ENCODE data around the gene SH3RF3. TPM values are rescaled to one million over a fixed set of nuclear protein-coding genes. Genes with fewer than 3 reads are reported as not detected.

Gene SH3RF3
- total and polyA plus RNA-seq, 9 of the 15 experiments (the other 6 are each of a cell fraction or from before 2014, with no cell fraction given) = 0.02 TPM; not detected in 8

DNA sequence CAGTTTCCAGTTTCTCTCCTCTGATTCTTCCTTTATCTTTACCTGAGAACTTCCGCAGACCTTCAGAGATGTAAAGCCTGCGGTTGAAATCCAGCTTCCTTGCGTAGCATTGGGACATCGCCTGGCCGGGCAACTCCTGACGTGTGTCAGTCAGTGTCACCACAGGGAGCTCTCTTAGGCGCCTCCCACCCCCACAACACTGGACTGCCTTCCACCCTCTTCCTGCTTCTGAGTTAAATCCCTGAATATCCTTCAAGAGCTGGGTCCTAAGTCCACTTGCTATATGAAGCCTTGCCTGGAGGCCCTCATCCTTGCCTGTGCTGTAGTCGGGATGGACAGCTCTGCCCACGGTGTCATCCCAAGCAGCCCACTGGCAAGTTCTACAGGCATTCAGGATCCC lies 305.3 kb downstream of the SH3RF3 start:
- no peak overlapping the region for H3K9ac ChIP-seq (ENCODE audit: insufficient read depth in 1 of 2, low read depth in 2 of 2, low read length in 2 of 2)
- H3K36me3 ChIP-seq (ENCODE audit: control insufficient read depth, insufficient read depth, low read length) = no peaks in the 10 kb centered on the region
- in situ Hi-C loops (cut with MboI) = no loop called here
- CTCF ChIA-PET (ENCODE audit: low intra/inter-chr PET ratio) = no interaction called here
- H3K79me2 ChIP-seq (ENCODE audit: control insufficient read depth, insufficient read depth, low read length) = no peaks in the 10 kb centered on the region
- DNase-seq (ENCODE audit: extremely low read depth in 1 of 4, low spot score in 3 of 4) (no peak), ATAC-seq (no peak), FAIRE-seq (no peak)
- no peak overlapping the region for H3K4me3 ChIP-seq
- no peak overlapping the region for H2AFZ ChIP-seq (ENCODE audit: low read depth, low read length)
- no peaks in the 10 kb centered on the region; the same call in 1 of the 2 replicates for H4K20me1 ChIP-seq (replicated peaks; ENCODE audit: control insufficient read depth, insufficient read depth, low read length)
- H3K9me1 ChIP-seq (ENCODE audit: control insufficient read depth, insufficient read depth, low read length) = no peaks in the 10 kb centered on the region
- no peaks in the 10 kb centered on the region for H3K4me1 ChIP-seq (replicated peaks in 1 of 2; ENCODE audit: control insufficient read depth in 2 of 2, insufficient read depth in 2 of 2, low read length in 2 of 2)
- BruUV-seq (replicated peaks) = no TSS peak
- no peak overlapping the region for H3K4me2 ChIP-seq (ENCODE audit: insufficient read depth, low read length)
- POLR2A ChIA-PET = no interaction called here
- H3K27me3 ChIP-seq (ENCODE audit: control insufficient read depth in 2 of 2, insufficient read depth in 2 of 2, low read length in 2 of 2) = peaks cover 4 to 55% of the 10 kb centered on the region in 2 experiments; a peak in 4 of 5 replicates
- H3K9me3 ChIP-seq (replicated peaks; ENCODE audit: control insufficient read depth, insufficient read depth, low read depth, low read length) = no peaks in the 10 kb centered on the region
- H3K27ac ChIP-seq (ENCODE audit: extremely low read depth, low read depth, low read length) = no peak overlapping the region
- intact Hi-C loops (cut with micrococcal nuclease) = no loop called here
- 2% methylated on average over 9 of the region's 9 CpGs for WGBS (ENCODE audit: insufficient coverage, low coverage, missing lambda C conversion rate)
- TF ChIP-seq, protein P1, sequence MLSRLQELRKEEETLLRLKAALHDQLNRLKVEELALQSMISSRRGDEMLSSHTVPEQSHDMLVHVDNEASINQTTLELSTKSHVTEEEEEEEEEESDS (CRISPR knock-in tag; IDR thresholded peaks at IDR 0.05) = no peak
- no peak for TF ChIP-seq ZNF165 (CRISPR knock-in tag; IDR thresholded peaks at IDR 0.05; ENCODE audit: borderline replicate concordance)
- TF ChIP-seq ARNT (IDR thresholded peaks at IDR 0.05) = no peak
- TF ChIP-seq, protein P2, sequence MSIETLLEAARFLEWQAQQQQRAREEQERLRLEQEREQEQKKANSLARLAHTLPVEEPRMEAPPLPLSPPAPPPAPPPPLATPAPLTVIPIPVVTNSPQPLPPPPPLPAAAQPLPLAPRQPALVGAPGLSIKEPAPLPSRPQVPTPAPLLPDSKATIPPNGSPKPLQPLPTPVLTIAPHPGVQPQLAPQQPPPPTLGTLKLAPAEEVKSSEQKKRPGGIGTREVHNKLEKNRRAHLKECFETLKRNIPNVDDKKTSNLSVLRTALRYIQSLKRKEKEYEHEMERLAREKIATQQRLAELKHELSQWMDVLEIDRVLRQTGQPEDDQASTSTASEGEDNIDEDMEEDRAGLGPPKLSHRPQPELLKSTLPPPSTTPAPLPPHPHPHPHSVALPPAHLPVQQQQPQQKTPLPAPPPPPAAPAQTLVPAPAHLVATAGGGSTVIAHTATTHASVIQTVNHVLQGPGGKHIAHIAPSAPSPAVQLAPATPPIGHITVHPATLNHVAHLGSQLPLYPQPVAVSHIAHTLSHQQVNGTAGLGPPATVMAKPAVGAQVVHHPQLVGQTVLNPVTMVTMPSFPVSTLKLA (conservative IDR thresholded peaks at IDR 0.05) = no peak
- TF ChIP-seq, protein P3, sequence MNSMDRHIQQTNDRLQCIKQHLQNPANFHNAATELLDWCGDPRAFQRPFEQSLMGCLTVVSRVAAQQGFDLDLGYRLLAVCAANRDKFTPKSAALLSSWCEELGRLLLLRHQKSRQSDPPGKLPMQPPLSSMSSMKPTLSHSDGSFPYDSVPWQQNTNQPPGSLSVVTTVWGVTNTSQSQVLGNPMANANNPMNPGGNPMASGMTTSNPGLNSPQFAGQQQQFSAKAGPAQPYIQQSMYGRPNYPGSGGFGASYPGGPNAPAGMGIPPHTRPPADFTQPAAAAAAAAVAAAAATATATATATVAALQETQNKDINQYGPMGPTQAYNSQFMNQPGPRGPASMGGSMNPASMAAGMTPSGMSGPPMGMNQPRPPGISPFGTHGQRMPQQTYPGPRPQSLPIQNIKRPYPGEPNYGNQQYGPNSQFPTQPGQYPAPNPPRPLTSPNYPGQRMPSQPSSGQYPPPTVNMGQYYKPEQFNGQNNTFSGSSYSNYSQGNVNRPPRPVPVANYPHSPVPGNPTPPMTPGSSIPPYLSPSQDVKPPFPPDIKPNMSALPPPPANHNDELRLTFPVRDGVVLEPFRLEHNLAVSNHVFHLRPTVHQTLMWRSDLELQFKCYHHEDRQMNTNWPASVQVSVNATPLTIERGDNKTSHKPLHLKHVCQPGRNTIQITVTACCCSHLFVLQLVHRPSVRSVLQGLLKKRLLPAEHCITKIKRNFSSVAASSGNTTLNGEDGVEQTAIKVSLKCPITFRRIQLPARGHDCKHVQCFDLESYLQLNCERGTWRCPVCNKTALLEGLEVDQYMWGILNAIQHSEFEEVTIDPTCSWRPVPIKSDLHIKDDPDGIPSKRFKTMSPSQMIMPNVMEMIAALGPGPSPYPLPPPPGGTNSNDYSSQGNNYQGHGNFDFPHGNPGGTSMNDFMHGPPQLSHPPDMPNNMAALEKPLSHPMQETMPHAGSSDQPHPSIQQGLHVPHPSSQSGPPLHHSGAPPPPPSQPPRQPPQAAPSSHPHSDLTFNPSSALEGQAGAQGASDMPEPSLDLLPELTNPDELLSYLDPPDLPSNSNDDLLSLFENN (IDR thresholded peaks at IDR 0.05; ENCODE audit: low read depth in 2 of 2, low read length in 2 of 2) = no peak
- no peak for TF ChIP-seq ZZZ3 (IDR thresholded peaks at IDR 0.05)
- no peak for TF ChIP-seq ZNF589 (CRISPR knock-in tag; IDR thresholded peaks at IDR 0.05; ENCODE audit: low read depth)
- TF ChIP-seq, protein P4, sequence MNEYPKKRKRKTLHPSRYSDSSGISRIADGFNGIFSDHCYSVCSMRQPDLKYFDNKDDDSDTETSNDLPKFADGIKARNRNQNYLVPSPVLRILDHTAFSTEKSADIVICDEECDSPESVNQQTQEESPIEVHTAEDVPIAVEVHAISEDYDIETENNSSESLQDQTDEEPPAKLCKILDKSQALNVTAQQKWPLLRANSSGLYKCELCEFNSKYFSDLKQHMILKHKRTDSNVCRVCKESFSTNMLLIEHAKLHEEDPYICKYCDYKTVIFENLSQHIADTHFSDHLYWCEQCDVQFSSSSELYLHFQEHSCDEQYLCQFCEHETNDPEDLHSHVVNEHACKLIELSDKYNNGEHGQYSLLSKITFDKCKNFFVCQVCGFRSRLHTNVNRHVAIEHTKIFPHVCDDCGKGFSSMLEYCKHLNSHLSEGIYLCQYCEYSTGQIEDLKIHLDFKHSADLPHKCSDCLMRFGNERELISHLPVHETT (CRISPR knock-in tag; conservative IDR thresholded peaks at IDR 0.05 in 1 of 2, IDR thresholded peaks at IDR 0.05 in 1 of 2) = no peak
- TF ChIP-seq NEUROD1 (IDR thresholded peaks at IDR 0.05; ENCODE audit: borderline replicate concordance, low read depth, low read length, partially characterized antibody) = no peak
- TF ChIP-seq LARP7 (IDR thresholded peaks at IDR 0.05) = no peak
- no peak for TF ChIP-seq ZNF274 (IDR thresholded peaks at IDR 0.05; ENCODE audit: borderline replicate concordance, low read depth, low read length)
- TF ChIP-seq, protein P5, sequence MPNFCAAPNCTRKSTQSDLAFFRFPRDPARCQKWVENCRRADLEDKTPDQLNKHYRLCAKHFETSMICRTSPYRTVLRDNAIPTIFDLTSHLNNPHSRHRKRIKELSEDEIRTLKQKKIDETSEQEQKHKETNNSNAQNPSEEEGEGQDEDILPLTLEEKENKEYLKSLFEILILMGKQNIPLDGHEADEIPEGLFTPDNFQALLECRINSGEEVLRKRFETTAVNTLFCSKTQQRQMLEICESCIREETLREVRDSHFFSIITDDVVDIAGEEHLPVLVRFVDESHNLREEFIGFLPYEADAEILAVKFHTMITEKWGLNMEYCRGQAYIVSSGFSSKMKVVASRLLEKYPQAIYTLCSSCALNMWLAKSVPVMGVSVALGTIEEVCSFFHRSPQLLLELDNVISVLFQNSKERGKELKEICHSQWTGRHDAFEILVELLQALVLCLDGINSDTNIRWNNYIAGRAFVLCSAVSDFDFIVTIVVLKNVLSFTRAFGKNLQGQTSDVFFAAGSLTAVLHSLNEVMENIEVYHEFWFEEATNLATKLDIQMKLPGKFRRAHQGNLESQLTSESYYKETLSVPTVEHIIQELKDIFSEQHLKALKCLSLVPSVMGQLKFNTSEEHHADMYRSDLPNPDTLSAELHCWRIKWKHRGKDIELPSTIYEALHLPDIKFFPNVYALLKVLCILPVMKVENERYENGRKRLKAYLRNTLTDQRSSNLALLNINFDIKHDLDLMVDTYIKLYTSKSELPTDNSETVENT (CRISPR knock-in tag; IDR thresholded peaks at IDR 0.05) = no peak
- TF ChIP-seq ILF3 (IDR thresholded peaks at IDR 0.05; ENCODE audit: borderline replicate concordance) = no peak
